IMR-90 (cell line): Measurements from ENCODE around the gene BRCC3. TPM values are rescaled to one million over a fixed set of nuclear protein-coding genes. Genes with fewer than 3 reads are reported as not detected.
A peak's percentile ranks its signal among the peaks of the same experiment; 100 is the strongest.

Source experiments
- ATAC-seq: fragments of 200-7000 bp; cut with Tn5 transposase; 2 replicates; pipeline ENCODE4 v1.9.1; 2020; ENCODE audit warnings: low read depth, mild to moderate bottlenecking, moderate library complexity
- BruUV-seq: library from RNA; stranded (reverse); fragments of 400-500 nt; replicated peaks from 2 replicates; lab custom pipeline; 2021; lab: Mats Ljungman, UMichigan
- CTCF ChIA-PET: fragments of 300-600 bp; formaldehyde crosslinking; extraction: SDS; loops from one replicate; lab custom pipeline; 2021; ENCODE audit warnings: antibody characterized with exemption; lab: Yijun Ruan, JAX
- POLR2A ChIA-PET: fragments of 300-600 bp; sonication (Branson Sonifier 250); formaldehyde crosslinking; loops from one replicate; lab custom pipeline; 2022; ENCODE audit warnings: antibody characterized with exemption; ENCODE audit not compliant: unreplicated experiment; lab: Charles Lee
- DNase-seq: peaks from one replicate; pipeline ENCODE4 v3.0.0; 2013
- H2AFZ ChIP-seq: replicated peaks from 2 replicates; pipeline ENCODE3; 2013; ENCODE audit warnings: low read length, mild to moderate bottlenecking; ENCODE audit not compliant: poor library complexity
- H2AK5ac ChIP-seq: 2 replicates; pipeline ENCODE4 v1.6.1; 2013; ENCODE audit warnings: low read depth, low read length, inconsistent platforms
- H2AK9ac ChIP-seq: replicated peaks from 2 replicates; pipeline ENCODE3; 2013; ENCODE audit warnings: mild to moderate bottlenecking, low read depth, low read length, moderate library complexity; ENCODE audit not compliant: poor library complexity
- H2BK120ac ChIP-seq: 2 replicates; pipeline ENCODE4 v1.6.1; 2013; ENCODE audit warnings: low read depth, low read length, inconsistent platforms
- H2BK15ac ChIP-seq: 3 replicates; pipeline ENCODE4 v1.6.1; 2013; ENCODE audit warnings: low read depth, low read length, inconsistent platforms
- H2BK20ac ChIP-seq: 2 replicates; pipeline ENCODE4 v1.6.1; 2013; ENCODE audit warnings: low read depth, mild to moderate bottlenecking, inconsistent platforms, low read length, moderate library complexity
- H2BK5ac ChIP-seq: 2 replicates; pipeline ENCODE4 v1.6.1; 2013; ENCODE audit warnings: mild to moderate bottlenecking, low read depth, low read length, inconsistent platforms; ENCODE audit not compliant: poor library complexity, severe bottlenecking
- H3K14ac ChIP-seq: replicated peaks from 2 replicates; pipeline ENCODE4 v1.6.1; 2013; ENCODE audit warnings: low read depth, low read length, inconsistent platforms
- H3K18ac ChIP-seq: 2 replicates; pipeline ENCODE4 v1.6.1; 2013; ENCODE audit warnings: low read depth, low read length, control low read depth
- H3K23ac ChIP-seq: 2 replicates; pipeline ENCODE4 v1.6.1; 2013; ENCODE audit warnings: low read depth, low read length, inconsistent platforms
- H3K27ac ChIP-seq: 2 replicates; pipeline ENCODE4 v1.5.1; 2013; ENCODE audit warnings: mild to moderate bottlenecking, control low read depth, low read length; ENCODE audit not compliant: insufficient read depth
- H3K27me3 ChIP-seq: 2 replicates; pipeline ENCODE4 v1.6.1; 2013; ENCODE audit warnings: low read length; ENCODE audit not compliant: control insufficient read depth, insufficient read depth
- H3K36me3 ChIP-seq: 2 replicates; pipeline ENCODE4 v1.6.1; 2013; ENCODE audit warnings: low read length, mixed read lengths; ENCODE audit not compliant: control insufficient read depth, insufficient read depth
- H3K4ac ChIP-seq: 2 replicates; pipeline ENCODE4 v1.6.1; 2013; ENCODE audit warnings: low read depth, low read length, inconsistent platforms
- H3K4me1 ChIP-seq: 2 replicates; pipeline ENCODE4 v1.6.1; 2013; ENCODE audit warnings: low read length, mixed read lengths; ENCODE audit not compliant: control insufficient read depth, insufficient read depth
- H3K4me2 ChIP-seq: 2 replicates; pipeline ENCODE4 v1.6.1; 2013; ENCODE audit warnings: low read depth, mild to moderate bottlenecking, control low read depth, low read length, moderate library complexity
- H3K4me3 ChIP-seq: 2 replicates; pipeline ENCODE4 v1.5.1; 2013; ENCODE audit warnings: low read depth, mild to moderate bottlenecking, control low read depth, low read length, moderate library complexity; ENCODE audit not compliant: insufficient read depth
- H3K56ac ChIP-seq: 2 replicates; pipeline ENCODE4 v1.6.1; 2013; ENCODE audit warnings: low read length, inconsistent platforms; ENCODE audit not compliant: insufficient read depth; ENCODE audit errors: extremely low read depth
- H3K79me1 ChIP-seq, 2 experiments: 2 replicates each; pipeline ENCODE4 v1.6.1; 2013; ENCODE audit warnings: low read length in 2 of 2, inconsistent platforms in 1 of 2, low read depth in 1 of 2
- H3K9ac ChIP-seq: 2 replicates; pipeline ENCODE4 v1.6.1; 2013; ENCODE audit warnings: low read depth, low read length, control low read depth
- H3K9me1 ChIP-seq: 2 replicates; pipeline ENCODE4 v1.6.1; 2013; ENCODE audit warnings: low read length, inconsistent platforms; ENCODE audit not compliant: insufficient read depth
- H3K9me3 ChIP-seq: 2 replicates; pipeline ENCODE4 v1.6.1; 2013; ENCODE audit warnings: low read length; ENCODE audit not compliant: control insufficient read depth, insufficient read depth
- H4K20me1 ChIP-seq: 2 replicates; pipeline ENCODE4 v1.6.1; 2013; ENCODE audit warnings: low read length, inconsistent platforms; ENCODE audit not compliant: insufficient read depth
- H4K5ac ChIP-seq: 2 replicates; pipeline ENCODE4 v1.6.1; 2013; ENCODE audit warnings: mild to moderate bottlenecking, low read depth, low read length, control low read depth
- H4K8ac ChIP-seq, 2 experiments: 2 replicates each; pipeline ENCODE4 v1.6.1; 2013; ENCODE audit warnings: low read depth in 2 of 2, low read length in 2 of 2, control low read depth in 1 of 2, inconsistent platforms in 1 of 2
- H4K91ac ChIP-seq: 2 replicates; pipeline ENCODE4 v1.6.1; 2013; ENCODE audit warnings: low read depth, low read length, inconsistent platforms; ENCODE audit not compliant: insufficient read depth
- BHLHE40 ChIP-seq: fragments of 150-350 bp; IDR thresholded peaks from 2 replicates; pipeline ENCODE4 v1.6.1; 2016; ENCODE audit warnings: mild to moderate bottlenecking, low read depth, low read length
- CEBPB ChIP-seq: IDR thresholded peaks from 2 replicates; pipeline ENCODE4 v1.6.1; 2012; ENCODE audit warnings: low read depth, low read length, improper control_type of control experiment
- CHD1 ChIP-seq: IDR thresholded peaks from 2 replicates; pipeline ENCODE4 v1.6.1; 2012; ENCODE audit warnings: low read depth, low read length, improper control_type of control experiment
- CTCF ChIP-seq: conservative IDR thresholded peaks from 2 replicates; pipeline ENCODE4 v1.5.1; 2012; ENCODE audit warnings: mild to moderate bottlenecking, low read depth, low read length, improper control_type of control experiment
- FOS ChIP-seq: fragments of 150-350 bp; IDR thresholded peaks from 2 replicates; pipeline ENCODE4 v1.6.1; 2016; ENCODE audit warnings: low read depth, low read length
- MAFK ChIP-seq: IDR thresholded peaks from 2 replicates; pipeline ENCODE4 v1.6.1; 2012; ENCODE audit warnings: low read depth, low read length, improper control_type of control experiment
- MAZ ChIP-seq: IDR thresholded peaks from 2 replicates; pipeline ENCODE4 v1.6.1; 2012; ENCODE audit warnings: low read depth, mild to moderate bottlenecking, low read length, improper control_type of control experiment, moderate library complexity, borderline replicate concordance
- MXI1 ChIP-seq: IDR thresholded peaks from 2 replicates; pipeline ENCODE4 v1.6.1; 2012; ENCODE audit warnings: low read depth, mild to moderate bottlenecking, low read length, moderate library complexity, borderline replicate concordance
- NFE2L2 ChIP-seq: fragments of 150-350 bp; IDR thresholded peaks from 2 replicates; pipeline ENCODE4 v1.6.1; 2016; ENCODE audit warnings: low read depth, mild to moderate bottlenecking, low read length
- POLR2A ChIP-seq: IDR thresholded peaks from 2 replicates; pipeline ENCODE4 v1.6.1; 2012; ENCODE audit warnings: mild to moderate bottlenecking, low read depth, low read length
- RAD21 ChIP-seq: IDR thresholded peaks from 2 replicates; pipeline ENCODE4 v1.6.1; 2012; ENCODE audit warnings: low read length, improper control_type of control experiment
- RCOR1 ChIP-seq: IDR thresholded peaks from 2 replicates; pipeline ENCODE4 v1.6.1; 2012; ENCODE audit warnings: mild to moderate bottlenecking, low read length, improper control_type of control experiment; ENCODE audit not compliant: insufficient replicate concordance
- RFX5 ChIP-seq: IDR thresholded peaks from 2 replicates; pipeline ENCODE4 v1.8.0; 2012; ENCODE audit warnings: low read depth, mild to moderate bottlenecking, low read length, moderate library complexity
- SMC3 ChIP-seq: fragments of 150-350 bp; IDR thresholded peaks from 2 replicates; pipeline ENCODE4 v1.6.1; 2016; ENCODE audit warnings: low read depth, mild to moderate bottlenecking, antibody characterized with exemption, low read length, moderate library complexity
- USF2 ChIP-seq: fragments of 150-350 bp; IDR thresholded peaks from 2 replicates; pipeline ENCODE4 v1.6.1; 2017; ENCODE audit warnings: mild to moderate bottlenecking, antibody characterized with exemption, low read length, low read depth
- WGBS, 2 experiments: methylation state at CpG; one replicate each; pipeline versions ENCODE4 v1.1.5 to v1.1.7; 2013; ENCODE audit warnings: missing lambda C conversion rate in 2 of 2; ENCODE audit not compliant: insufficient read length in 1 of 2; ENCODE audit errors: extremely low coverage in 2 of 2; 5-methylcytosine and 5-hydroxymethylcytosine counted together
- dilution Hi-C: fragments of 300-500 bp; cut with HindIII; formaldehyde crosslinking; loops from one replicate; pipeline ENCODE4 v1.14.3; 2018; ENCODE audit warnings: low sequenced_read_pairs; ENCODE audit not compliant: unreplicated experiment
- in situ Hi-C: fragments of 300-500 bp; cut with MboI; formaldehyde crosslinking; loops from 3 replicates; pipeline ENCODE4 v1.14.3; 2019; ENCODE audit warnings: low sequenced_read_pairs, inconsistent platforms, mixed read lengths
- intact Hi-C: fragments of 100-400 bp; cut with micrococcal nuclease; formaldehyde crosslinking; loops from 2 replicates; pipeline ENCODE4 v1.10.0; 2022
- polyA plus RNA-seq, 3 experiments: library from polyadenylated mRNA; depleted of rRNA; stranded (reverse); fragments of >200 nt; gene quantifications; 2 replicates each; pipeline ENCODE4 v1.2.3, GENCODE V29; 2012; ENCODE audit warnings: low replicate concordance in 1 of 3
- total RNA-seq: library from RNA; depleted of rRNA; stranded (reverse); fragments of >200 nt; gene quantifications from 2 replicates; pipeline ENCODE4 v1.2.3, GENCODE V29; 2012
- TF ChIP-seq, protein P1 (sequence below): fragments of 150-350 bp; IDR thresholded peaks from 2 replicates; pipeline ENCODE4 v1.6.1; 2016; ENCODE audit warnings: low read depth, mild to moderate bottlenecking, low read length, moderate library complexity, borderline replicate concordance

The BRCC3 gene
- total and polyA plus RNA-seq, 2 of the 4 experiments (the other 2 are of a cell fraction): 14.4 to 24.7 TPM

DNA sequence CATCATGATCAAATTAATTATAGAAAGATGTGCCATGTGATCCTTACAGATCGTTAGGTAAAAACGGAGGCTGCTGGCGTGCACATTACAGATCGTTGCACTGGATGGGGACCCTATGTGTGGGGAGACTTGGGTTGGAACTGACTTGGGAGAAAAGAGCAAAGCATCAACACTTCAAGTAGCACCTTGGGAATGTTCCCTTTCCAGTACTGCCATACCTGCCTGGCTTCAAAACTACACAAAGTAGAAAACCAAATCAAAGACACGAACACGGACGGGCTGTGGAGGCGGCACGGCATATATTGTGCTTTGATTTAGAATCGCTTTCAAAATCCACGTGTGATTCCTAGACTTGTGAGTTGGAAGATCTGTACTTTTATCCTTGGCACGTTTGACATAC, 1.3 kb upstream of the BRCC3 start:
- dilution Hi-C loops (no loop called here), in situ Hi-C loops (no loop called here), intact Hi-C loops (loop anchor here (2.0 to 5.0 kb wide), 2 partner anchors 43 to 88 kb away; partner anchors contain the start of gene FUNDC2)
- H2BK20ac ChIP-seq: no peak overlapping the region
- H3K79me1 ChIP-seq: peaks cover 8 to 29% of the 10 kb centered on the region in 2 experiments; a peak in 3 of 4 replicates
- no peaks in the 10 kb centered on the region for H4K20me1 ChIP-seq
- H3K4me2 ChIP-seq: peak overlapping the region; percentile 94
- peak overlapping the region; percentile 93 for H3K23ac ChIP-seq
- TF ChIP-seq BHLHE40: no peak
- TF ChIP-seq USF2: no peak
- TF ChIP-seq RFX5: no peak
- no peak for TF ChIP-seq RCOR1
- no peak for TF ChIP-seq MAFK
- TF ChIP-seq SMC3: no peak
- TF ChIP-seq POLR2A: no peak
- TF ChIP-seq MXI1: no peak
- no peak for TF ChIP-seq CHD1
- no peak for TF ChIP-seq CTCF
- no peak for TF ChIP-seq MAZ
- no peak for TF ChIP-seq NFE2L2
- TF ChIP-seq FOS: no peak
- no peak for TF ChIP-seq CEBPB
- TF ChIP-seq RAD21: no peak
- TF ChIP-seq, protein P1, sequence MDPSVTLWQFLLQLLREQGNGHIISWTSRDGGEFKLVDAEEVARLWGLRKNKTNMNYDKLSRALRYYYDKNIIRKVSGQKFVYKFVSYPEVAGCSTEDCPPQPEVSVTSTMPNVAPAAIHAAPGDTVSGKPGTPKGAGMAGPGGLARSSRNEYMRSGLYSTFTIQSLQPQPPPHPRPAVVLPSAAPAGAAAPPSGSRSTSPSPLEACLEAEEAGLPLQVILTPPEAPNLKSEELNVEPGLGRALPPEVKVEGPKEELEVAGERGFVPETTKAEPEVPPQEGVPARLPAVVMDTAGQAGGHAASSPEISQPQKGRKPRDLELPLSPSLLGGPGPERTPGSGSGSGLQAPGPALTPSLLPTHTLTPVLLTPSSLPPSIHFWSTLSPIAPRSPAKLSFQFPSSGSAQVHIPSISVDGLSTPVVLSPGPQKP: no peak
- H2BK5ac ChIP-seq: no peak overlapping the region
- no peak overlapping the region for H4K5ac ChIP-seq
- H2BK120ac ChIP-seq: 0 out of 2 replicates have a peak overlapping the region, but pooled peaks have one; percentile 16
- H3K9me3 ChIP-seq: no peaks in the 10 kb centered on the region
- H2AFZ ChIP-seq: peak overlapping the region; percentile 83
- H2AK5ac ChIP-seq: peak overlapping the region; percentile 8; the same call in 1 of the 2 replicates
- ATAC-seq (no peak), DNase-seq (no peak)
- peaks cover 6% of the 10 kb centered on the region for H3K4me1 ChIP-seq
- H3K27me3 ChIP-seq: no peaks in the 10 kb centered on the region
- no peak overlapping the region for H2BK15ac ChIP-seq
- peak overlapping the region; percentile 26; the same call in 1 of the 2 replicates for H3K27ac ChIP-seq
- H3K18ac ChIP-seq: no peak overlapping the region
- peak overlapping the region; percentile 42; a peak in 1 of 4 replicates for H4K8ac ChIP-seq
- no peak overlapping the region for H3K56ac ChIP-seq
- no peak overlapping the region for H4K91ac ChIP-seq
- TSS peak; percentile 50 for BruUV-seq
- no CpG with 5 or more reads among the region's 12 CpGs for WGBS, 2 experiments
- no peak overlapping the region for H2AK9ac ChIP-seq
- H3K4me3 ChIP-seq: peak overlapping the region; percentile 59
- peak overlapping the region; percentile 88 for H3K9ac ChIP-seq
- peak overlapping the region; percentile 82; the same call in 1 of the 2 replicates for H3K14ac ChIP-seq
- peak overlapping the region; percentile 40; the same call in 1 of the 2 replicates for H3K4ac ChIP-seq
- H3K9me1 ChIP-seq: no peaks in the 10 kb centered on the region
- ChIA-PET CTCF (no interaction called here), POLR2A (no interaction called here)
- no peaks in the 10 kb centered on the region for H3K36me3 ChIP-seq
